Smooth muscle cell (in vitro differentiated cells): ENCODE results near the gene ASCC1. TPM values are rescaled to one million over a fixed set of nuclear protein-coding genes. Genes with fewer than 3 reads are reported as not detected.

Experiments
- DNase-seq: peaks from one replicate; lab custom pipeline; 2025; ENCODE audit not compliant: unreplicated experiment; lab: John Stamatoyannopoulos, UW
- H2AFZ ChIP-seq: fragments of 200-600 bp; sonication (generic); 2 replicates; pipeline ENCODE4 v1.6.0; 2016; ENCODE audit warnings: antibody characterized with exemption, low read depth, mild to moderate bottlenecking
- H3F3A ChIP-seq: fragments of 200-600 bp; sonication (generic); 2 replicates; pipeline ENCODE4 v1.6.0; 2017; ENCODE audit warnings: antibody characterized with exemption, low read depth
- H3K27ac ChIP-seq: fragments of 200-600 bp; sonication (generic); 2 replicates; pipeline ENCODE4 v1.5.1; 2016; ENCODE audit warnings: low read depth, mild to moderate bottlenecking
- H3K27me3 ChIP-seq: fragments of 200-600 bp; sonication (generic); 2 replicates; pipeline ENCODE4 v1.6.1; 2016; ENCODE audit warnings: low read depth, mild to moderate bottlenecking
- H3K36me3 ChIP-seq: fragments of 200-600 bp; sonication (generic); 2 replicates; pipeline ENCODE4 v1.5.1; 2016; ENCODE audit warnings: low read depth
- H3K4me1 ChIP-seq: fragments of 200-600 bp; sonication (generic); 2 replicates; pipeline ENCODE4 v1.5.1; 2016; ENCODE audit warnings: low read depth
- H3K4me2 ChIP-seq: fragments of 200-600 bp; sonication (generic); 2 replicates; pipeline ENCODE4 v1.6.0; 2016; ENCODE audit warnings: mild to moderate bottlenecking
- H3K4me3 ChIP-seq: fragments of 200-600 bp; sonication (generic); 2 replicates; pipeline ENCODE4 v1.5.1; 2016; ENCODE audit warnings: mild to moderate bottlenecking
- H3K79me2 ChIP-seq: fragments of 200-600 bp; sonication (generic); 2 replicates; pipeline ENCODE4 v1.6.0; 2016; ENCODE audit warnings: low read depth, mild to moderate bottlenecking
- H3K9ac ChIP-seq: fragments of 200-600 bp; sonication (generic); 2 replicates; pipeline ENCODE4 v1.6.0; 2016; ENCODE audit warnings: low read depth
- H3K9me3 ChIP-seq: fragments of 200-600 bp; sonication (generic); replicated peaks from 2 replicates; pipeline ENCODE4 v1.5.1; 2016; ENCODE audit warnings: low read depth
- H4K20me1 ChIP-seq: fragments of 200-600 bp; sonication (generic); 2 replicates; pipeline ENCODE4 v1.6.0; 2016; ENCODE audit warnings: low read depth
- CTCF ChIP-seq: fragments of 200-600 bp; sonication (generic); IDR thresholded peaks from 2 replicates; pipeline ENCODE4 v1.5.1; 2017; ENCODE audit warnings: borderline replicate concordance, mild to moderate bottlenecking, antibody characterized with exemption; ENCODE audit not compliant: insufficient read depth, poor library complexity, severe bottlenecking
- WGBS: methylation state at CpG from one replicate; pipeline ENCODE4 v1.1.7; 2016; ENCODE audit warnings: low lambda C conversion rate; 5-methylcytosine and 5-hydroxymethylcytosine counted together
- polyA plus RNA-seq: library from polyadenylated mRNA; unstranded; fragments of >200 nt; fragmentation: Nextera tagmentation; extraction: Ambion mirVana; gene quantifications from 2 replicates; pipeline ENCODE4 v1.2.1, GENCODE V29; 2016
- total RNA-seq: library from RNA; depleted of rRNA; stranded (reverse); fragments of >200 nt; gene quantifications from 2 replicates; pipeline ENCODE4 v1.2.3, GENCODE V29; 2014

The ASCC1 gene
- total and polyA plus RNA-seq, 2 experiments from 2014 or later, result 24.0 to 28.1 TPM

GRCh38 chr10:72243822-72244437 is 27.9 kb upstream of the ASCC1 start:
- Histone ChIP-seq H3K27ac (peak overlapping the region; percentile 72), H3K4me3 (no peak overlapping the region), H3K4me2 (peak overlapping the region; percentile 35), H2AFZ (no peak overlapping the region), H3K9ac (peak overlapping the region; percentile 45), H3K79me2 (no peaks in the 10 kb centered on the region), H3K27me3 (no peaks in the 10 kb centered on the region), H3K36me3 (no peaks in the 10 kb centered on the region), H4K20me1 (no peaks in the 10 kb centered on the region), H3F3A (peaks cover 58% of the 10 kb centered on the region), H3K4me1 (peaks cover 36% of the 10 kb centered on the region), H3K9me3 (no peaks in the 10 kb centered on the region)
- 40% methylated on average over 11 of the region's 11 CpGs for WGBS
- no peak for DNase-seq
- TF ChIP-seq CTCF, result peak; percentile 30

DNA sequence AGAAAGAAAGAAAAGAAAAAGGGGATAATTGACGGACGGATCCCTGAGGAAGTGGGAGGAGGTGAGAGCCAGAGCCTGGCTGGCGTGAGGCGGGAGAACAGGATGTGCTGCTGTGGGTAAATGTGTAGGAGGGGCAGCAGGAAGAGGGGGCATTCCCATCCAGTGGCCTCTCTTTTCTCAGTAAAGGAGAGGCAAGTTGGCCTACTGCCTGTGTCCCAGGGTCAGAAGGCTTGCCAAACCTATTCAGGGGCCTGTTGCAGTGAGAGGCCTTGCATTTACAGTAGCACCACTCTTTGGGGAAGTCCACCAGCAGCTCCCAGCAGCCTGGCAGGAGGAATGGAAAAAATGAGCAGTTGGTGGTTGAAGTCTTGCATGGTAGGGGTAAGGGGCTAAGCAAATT is 26.6 kb upstream of the ASCC1 start:
- 38% methylated on average over 4 of the region's 4 CpGs for WGBS
- Histone ChIP-seq H4K20me1 (no peaks in the 10 kb centered on the region), H3K27ac (peak overlapping the region; percentile 72), H3K27me3 (no peaks in the 10 kb centered on the region), H3K9ac (no peak overlapping the region), H3K79me2 (no peaks in the 10 kb centered on the region), H2AFZ (peak overlapping the region; percentile 18), H3K4me1 (peaks cover 23% of the 10 kb centered on the region), H3K4me3 (no peak overlapping the region), H3K9me3 (no peaks in the 10 kb centered on the region), H3K4me2 (peak overlapping the region; percentile 35), H3F3A (peaks cover 47% of the 10 kb centered on the region), H3K36me3 (no peaks in the 10 kb centered on the region)
- DNase-seq, result no peak
- no peak for TF ChIP-seq CTCF

DNA sequence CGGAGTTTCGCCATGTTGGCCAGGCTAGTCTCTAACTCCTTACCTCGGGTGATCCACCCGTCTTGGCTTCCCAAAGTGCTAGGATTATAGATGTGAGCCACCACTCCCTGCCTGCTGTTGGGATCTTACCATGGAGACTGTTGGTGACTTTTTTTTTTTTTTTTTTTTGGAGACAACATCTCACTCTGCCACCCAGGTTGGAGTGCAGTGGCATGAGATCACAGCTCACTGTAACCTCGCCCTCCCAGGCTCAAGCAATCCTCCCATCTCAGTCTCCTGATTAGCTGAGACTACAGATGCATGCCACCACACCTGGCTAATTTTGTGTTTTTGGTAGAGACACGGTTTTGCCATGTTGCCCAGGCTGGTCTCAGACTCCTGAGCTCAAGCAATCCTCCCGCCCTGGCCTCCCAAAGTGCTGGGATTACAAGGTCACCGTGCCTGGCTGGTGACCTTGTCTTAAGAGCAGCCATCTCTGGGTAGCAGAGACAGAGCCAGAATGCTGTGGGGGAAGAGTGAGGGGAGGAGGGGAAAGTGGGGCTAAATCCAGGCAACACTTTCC is 25.7 kb upstream of the ASCC1 start:
- 94% methylated on average over 8 of the region's 8 CpGs for WGBS
- Histone ChIP-seq H3K4me3 (no peak overlapping the region), H3K79me2 (no peaks in the 10 kb centered on the region), H3K27me3 (no peaks in the 10 kb centered on the region), H4K20me1 (no peaks in the 10 kb centered on the region), H3K9me3 (no peaks in the 10 kb centered on the region), H3F3A (peaks cover 38% of the 10 kb centered on the region), H3K36me3 (no peaks in the 10 kb centered on the region), H3K4me1 (peaks cover 20% of the 10 kb centered on the region), H2AFZ (no peak overlapping the region), H3K4me2 (no peak overlapping the region), H3K27ac (peak overlapping the region; percentile 72), H3K9ac (no peak overlapping the region)
- DNase-seq, result no peak
- TF ChIP-seq CTCF, result no peak

DNA sequence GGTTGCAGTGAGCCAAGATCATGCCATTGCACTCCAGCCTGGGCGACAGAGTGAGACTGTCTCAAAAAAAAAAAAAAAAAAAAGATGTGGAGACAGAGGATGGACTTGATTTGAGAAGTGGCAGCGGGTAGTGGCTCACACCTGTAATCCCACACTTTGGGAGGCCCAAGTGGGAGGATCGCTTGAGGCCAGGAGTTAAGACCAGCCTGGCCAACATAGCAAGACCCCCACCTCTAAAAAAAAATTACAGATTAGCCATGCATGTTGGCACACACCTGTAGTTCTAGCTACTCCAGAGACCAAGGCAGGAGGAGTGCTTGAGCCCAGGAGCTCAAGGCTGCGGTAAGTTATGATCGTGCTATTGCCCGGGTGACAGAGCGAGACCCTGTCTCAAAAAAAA is 24.3 kb upstream of the ASCC1 start:
- 99% methylated on average over 7 of the region's 7 CpGs for WGBS
- H3K27me3 ChIP-seq, result no peaks in the 10 kb centered on the region
- no peaks in the 10 kb centered on the region for H3K9me3 ChIP-seq
- no peak for DNase-seq
- H3K9ac ChIP-seq, result no peak overlapping the region
- H3K4me3 ChIP-seq, result no peak overlapping the region
- H2AFZ ChIP-seq, result no peak overlapping the region
- H3K4me2 ChIP-seq, result no peak overlapping the region
- no peaks in the 10 kb centered on the region for H4K20me1 ChIP-seq
- H3K4me1 ChIP-seq, result peaks cover 13% of the 10 kb centered on the region
- H3K36me3 ChIP-seq, result no peaks in the 10 kb centered on the region
- H3F3A ChIP-seq, result peaks cover 26% of the 10 kb centered on the region
- H3K27ac ChIP-seq, result no peak overlapping the region
- no peak for TF ChIP-seq CTCF
- no peaks in the 10 kb centered on the region for H3K79me2 ChIP-seq
